Transverse colon (tissue), 4 donors: ENCODE results near the gene ZDHHC13. TPM values are rescaled to one million over a fixed set of nuclear protein-coding genes. Genes with fewer than 3 reads are reported as not detected.

ENCODE experiments used
- DNase-seq: peaks from one replicate; pipeline ENCODE4 v3.0.0-alpha.2; 2019
- H3K27ac ChIP-seq, 4 donors: fragments of 200-600 bp; sonication (generic); 2 replicates each; pipeline ENCODE4 v1.5.1; 2016 to 2018; ENCODE audit warnings: inconsistent platforms in 4 of 4
- H3K27me3 ChIP-seq: fragments of 200-600 bp; sonication (generic); 2 replicates; pipeline ENCODE4 v1.5.1; 2017; ENCODE audit warnings: inconsistent platforms
- H3K36me3 ChIP-seq, 4 donors: fragments of 200-600 bp; sonication (generic); 2 replicates each; pipeline ENCODE4 v1.5.1; 2017 to 2019; ENCODE audit warnings: inconsistent platforms in 4 of 4
- H3K4me1 ChIP-seq, 4 donors: fragments of 200-600 bp; sonication (generic); 2 replicates each; pipeline ENCODE4 v1.5.1; 2017 to 2020; ENCODE audit warnings: inconsistent platforms in 4 of 4
- H3K4me3 ChIP-seq, 4 donors: fragments of 200-600 bp; sonication (generic); 1 replicate in 1 of 4; 2 replicates in 3 of 4; pipeline versions ENCODE4 v1.5.1 to v1.6.1; 2017 to 2019; ENCODE audit warnings: inconsistent platforms in 4 of 4
- H3K9me3 ChIP-seq, 2 donors: fragments of 200-600 bp; sonication (generic); 2 replicates each; pipeline ENCODE4 v1.5.1; 2017 to 2019; ENCODE audit warnings: inconsistent platforms in 2 of 2
- EP300 ChIP-seq: sonication (generic); formaldehyde crosslinking; IDR thresholded peaks from one replicate; pipeline ENCODE4 v1.6.1; 2017; ENCODE audit warnings: antibody characterized with exemption, low read depth
- POLR2A ChIP-seq: fragments of 450-650 bp; IDR thresholded peaks from one replicate; pipeline ENCODE4 v1.6.1; 2016; ENCODE audit warnings: antibody characterized with exemption, mild to moderate bottlenecking, moderate library complexity
- POLR2AphosphoS5 ChIP-seq, 3 donors: sonication (generic); formaldehyde crosslinking; IDR thresholded peaks; one replicate each; pipeline ENCODE4 v1.6.1; 2016; ENCODE audit warnings: antibody characterized with exemption in 3 of 3
- WGBS, 2 donors: methylation state at CpG; one replicate each; pipeline ENCODE4 v1.1.5; 2018; ENCODE audit warnings: low coverage in 1 of 2; 5-methylcytosine and 5-hydroxymethylcytosine counted together
- in situ Hi-C, 4 donors: fragments of 200-750 bp; cut with MboI; loops; one replicate each; pipeline versions ENCODE4 v1.15.0 to v1.15.1; 2017; ENCODE audit warnings: low sequenced_read_pairs in 3 of 4, low pct_ligation_motif_present in 1 of 4, low pct_unique_long_range_greater_than_20kb in 1 of 4
- intact Hi-C: fragments of 100-400 bp; cut with DNase I; formaldehyde crosslinking; loops from one replicate; pipeline ENCODE4 v1.15.1; 2023; ENCODE audit warnings: low total_unique reads
- total RNA-seq, 4 donors: library from RNA; depleted of rRNA; stranded (reverse); fragments of >200 nt; gene quantifications; one replicate each; pipeline ENCODE4 v1.1.0, GENCODE V29; 2016
- TF ChIP-seq, protein P1 (sequence below), 5 experiments: fragments of 200-600 bp in 3 of 5; fragments of 450-650 bp in 2 of 5; sonication (generic) in 3 of 5; IDR thresholded peaks; 1 replicate in 2 of 5; 2 replicates in 3 of 5; pipeline ENCODE4 v1.5.1; 2016 to 2017; ENCODE audit warnings: antibody characterized with exemption in 5 of 5, inconsistent platforms in 3 of 5, mild to moderate bottlenecking in 2 of 5, moderate library complexity in 1 of 5

ZDHHC13 gene
- total RNA-seq, 4 donors from 2014 or later, result 16.1 to 33.3 (median 28.3) TPM

DNA sequence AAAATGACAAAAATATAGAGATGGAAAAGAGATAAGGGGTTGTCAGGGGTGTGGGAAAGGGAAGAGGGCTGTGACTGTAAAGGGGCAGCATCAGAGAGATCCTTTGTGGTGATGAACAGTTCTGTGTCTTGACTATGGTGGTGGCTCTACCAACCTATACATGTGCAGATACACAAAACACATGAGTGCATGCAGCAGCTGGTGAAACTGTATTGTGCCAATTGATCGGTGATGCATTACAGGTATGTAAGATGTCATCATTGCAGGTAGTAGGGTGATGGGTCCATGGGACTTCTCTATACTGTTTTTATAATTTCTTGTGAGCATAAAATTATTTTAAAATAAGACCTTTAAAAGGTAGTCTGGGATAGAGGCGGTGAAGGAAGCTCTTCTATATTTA lies 24.1 kb upstream of the ZDHHC13 start:
- WGBS, 2 donors, result 100% methylated on average over 2 of the region's 2 CpGs
- in situ Hi-C loops (loop anchor here in 1 of 4 donors (25.0 kb wide), 1 partner anchor 106 kb away; no protein-coding TSS in a partner anchor), intact Hi-C loops (no loop called here)
- peaks cover 7% of the 10 kb centered on the region for H3K27me3 ChIP-seq
- H3K36me3 ChIP-seq, result no peaks in the 10 kb centered on the region
- no peak overlapping the region for H3K4me3 ChIP-seq
- DNase-seq, result no peak
- H3K4me1 ChIP-seq, result peaks cover 0 to 11% (median 0%) of the 10 kb centered on the region in 4 donors
- no peak overlapping the region for H3K27ac ChIP-seq
- TF ChIP-seq POLR2AphosphoS5 (IDR thresholded peaks at IDR 0.05) (no peak), EP300 (no peak), POLR2A (no peak)
- TF ChIP-seq, protein P1, sequence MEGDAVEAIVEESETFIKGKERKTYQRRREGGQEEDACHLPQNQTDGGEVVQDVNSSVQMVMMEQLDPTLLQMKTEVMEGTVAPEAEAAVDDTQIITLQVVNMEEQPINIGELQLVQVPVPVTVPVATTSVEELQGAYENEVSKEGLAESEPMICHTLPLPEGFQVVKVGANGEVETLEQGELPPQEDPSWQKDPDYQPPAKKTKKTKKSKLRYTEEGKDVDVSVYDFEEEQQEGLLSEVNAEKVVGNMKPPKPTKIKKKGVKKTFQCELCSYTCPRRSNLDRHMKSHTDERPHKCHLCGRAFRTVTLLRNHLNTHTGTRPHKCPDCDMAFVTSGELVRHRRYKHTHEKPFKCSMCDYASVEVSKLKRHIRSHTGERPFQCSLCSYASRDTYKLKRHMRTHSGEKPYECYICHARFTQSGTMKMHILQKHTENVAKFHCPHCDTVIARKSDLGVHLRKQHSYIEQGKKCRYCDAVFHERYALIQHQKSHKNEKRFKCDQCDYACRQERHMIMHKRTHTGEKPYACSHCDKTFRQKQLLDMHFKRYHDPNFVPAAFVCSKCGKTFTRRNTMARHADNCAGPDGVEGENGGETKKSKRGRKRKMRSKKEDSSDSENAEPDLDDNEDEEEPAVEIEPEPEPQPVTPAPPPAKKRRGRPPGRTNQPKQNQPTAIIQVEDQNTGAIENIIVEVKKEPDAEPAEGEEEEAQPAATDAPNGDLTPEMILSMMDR (IDR thresholded peaks at IDR 0.05), result no peak
- H3K9me3 ChIP-seq, result no peaks in the 10 kb centered on the region

DNA sequence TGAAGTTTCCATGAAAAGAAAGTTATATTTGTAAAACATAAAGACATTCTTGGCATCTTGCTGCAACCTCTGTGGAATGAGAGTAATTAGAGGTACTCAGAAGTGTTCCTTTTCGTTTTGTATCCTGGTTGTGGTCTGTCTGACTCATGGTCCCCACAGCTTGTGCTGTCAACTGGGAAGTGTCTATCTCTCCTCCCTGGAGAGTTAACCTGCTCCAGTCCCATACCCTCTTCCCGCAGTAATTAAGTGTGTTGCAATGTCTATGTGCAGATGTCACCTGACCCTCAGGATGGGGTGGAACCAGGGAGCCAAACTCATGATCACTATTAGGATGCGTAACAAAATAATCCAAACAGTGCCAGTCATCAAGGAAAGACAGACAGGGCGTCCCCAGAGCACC lies 23.0 kb upstream of the ZDHHC13 start:
- H3K9me3 ChIP-seq, result no peaks in the 10 kb centered on the region
- intact Hi-C loops, result no loop called here
- WGBS, 2 donors, result 0 to 54% methylated on average over 1 to 4 of the region's 4 CpGs
- peaks cover 7% of the 10 kb centered on the region for H3K27me3 ChIP-seq
- TF ChIP-seq, protein P1 (IDR thresholded peaks at IDR 0.05), result no peak
- TF ChIP-seq POLR2AphosphoS5 (IDR thresholded peaks at IDR 0.05), result no peak
- no peak for TF ChIP-seq POLR2A
- no peak for TF ChIP-seq EP300
- DNase-seq, result no peak
- in situ Hi-C loops, result loop anchor here in 1 of 4 donors (25.0 kb wide), 1 partner anchor 107 kb away; no protein-coding TSS in a partner anchor
- H3K4me3 ChIP-seq, result no peak overlapping the region
- H3K27ac ChIP-seq, result no peak overlapping the region
- H3K4me1 ChIP-seq, result peaks cover 0 to 11% (median 0%) of the 10 kb centered on the region in 4 donors
- no peaks in the 10 kb centered on the region for H3K36me3 ChIP-seq

DNA sequence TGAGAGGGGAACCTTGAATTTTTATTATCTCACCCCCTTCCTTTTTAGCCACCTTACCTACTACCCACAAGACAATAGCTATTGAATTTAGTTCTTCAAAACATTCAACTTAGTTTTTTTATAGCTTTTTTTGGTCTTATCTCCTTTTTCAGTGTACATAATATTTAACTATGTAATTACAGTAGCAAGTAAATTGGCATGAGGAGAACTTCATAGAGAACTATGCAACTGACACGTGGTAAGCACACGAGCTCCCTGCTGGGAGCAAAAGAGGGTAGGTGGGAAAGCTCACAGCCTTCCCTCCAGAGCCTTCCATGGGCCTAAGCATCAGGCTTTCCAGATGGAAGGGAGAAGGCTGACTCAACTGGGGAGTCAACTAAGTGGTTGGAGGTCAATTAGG lies 22.1 kb upstream of the ZDHHC13 start:
- 30 to 32% methylated on average over 2 of the region's 2 CpGs for WGBS, 2 donors
- H3K36me3 ChIP-seq, result no peaks in the 10 kb centered on the region
- intact Hi-C loops (no loop called here), in situ Hi-C loops (loop anchor here in 1 of 4 donors (25.0 kb wide), 1 partner anchor 108 kb away; no protein-coding TSS in a partner anchor)
- DNase-seq, result no peak
- H3K9me3 ChIP-seq, result no peaks in the 10 kb centered on the region
- H3K4me3 ChIP-seq, result no peak overlapping the region
- no peak overlapping the region for H3K27ac ChIP-seq
- peaks cover 7% of the 10 kb centered on the region for H3K27me3 ChIP-seq
- H3K4me1 ChIP-seq, result peaks cover 0 to 11% (median 0%) of the 10 kb centered on the region in 4 donors
- TF ChIP-seq, protein P1 (IDR thresholded peaks at IDR 0.05), result no peak
- TF ChIP-seq POLR2AphosphoS5 (IDR thresholded peaks at IDR 0.05), result no peak

DNA sequence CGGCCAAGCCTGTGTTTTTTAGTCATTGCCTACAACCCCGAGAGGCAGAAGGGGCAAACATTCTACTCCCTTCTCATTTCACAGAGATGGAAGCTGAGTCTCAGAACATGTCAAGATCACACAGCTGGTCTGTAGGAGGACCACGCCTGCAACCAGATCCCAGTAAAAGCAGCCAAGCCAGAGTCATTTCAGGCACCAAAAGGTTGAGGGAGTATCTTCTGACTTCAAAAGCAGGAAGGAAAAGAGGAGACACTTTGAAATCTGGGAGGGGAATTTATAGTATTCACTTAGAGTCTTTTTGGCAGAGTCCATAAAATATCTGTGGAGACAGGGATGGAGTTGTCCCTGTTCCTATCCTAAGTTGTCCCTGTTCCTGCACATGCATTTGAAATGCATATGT lies 17.9 kb upstream of the ZDHHC13 start:
- H3K4me3 ChIP-seq, result no peak overlapping the region
- peaks cover 7% of the 10 kb centered on the region for H3K27me3 ChIP-seq
- H3K27ac ChIP-seq, result no peak overlapping the region
- in situ Hi-C loops (loop anchor here in 1 of 4 donors (25.0 kb wide), 1 partner anchor 112 kb away; no protein-coding TSS in a partner anchor), intact Hi-C loops (no loop called here)
- no peaks in the 10 kb centered on the region for H3K9me3 ChIP-seq
- peaks cover 0 to 36% (median 11%) of the 10 kb centered on the region in 4 donors for H3K4me1 ChIP-seq
- DNase-seq, result no peak
- WGBS, 2 donors, result 81% methylated on average over 3 of the region's 3 CpGs; no CpG with 5 or more reads in 1 of the 2 donors
- H3K36me3 ChIP-seq, result no peaks in the 10 kb centered on the region
- TF ChIP-seq, protein P1 (IDR thresholded peaks at IDR 0.05), result no peak
- TF ChIP-seq POLR2AphosphoS5 (IDR thresholded peaks at IDR 0.05) (no peak), POLR2A (no peak), EP300 (no peak)
